CD4-positive, alpha-beta T cell treated with Interleukin-12 subunit alpha and Interleukin-12 subunit beta, for 1 hour (primary cell): ENCODE results near the gene ZNF138.
A peak's percentile ranks its signal among the peaks of the same experiment; 100 is the strongest.

Experiments
- DNase-seq: peaks from one replicate; pipeline ENCODE4 v3.0.0-alpha.2; 2020

ZNF138 gene

DNA sequence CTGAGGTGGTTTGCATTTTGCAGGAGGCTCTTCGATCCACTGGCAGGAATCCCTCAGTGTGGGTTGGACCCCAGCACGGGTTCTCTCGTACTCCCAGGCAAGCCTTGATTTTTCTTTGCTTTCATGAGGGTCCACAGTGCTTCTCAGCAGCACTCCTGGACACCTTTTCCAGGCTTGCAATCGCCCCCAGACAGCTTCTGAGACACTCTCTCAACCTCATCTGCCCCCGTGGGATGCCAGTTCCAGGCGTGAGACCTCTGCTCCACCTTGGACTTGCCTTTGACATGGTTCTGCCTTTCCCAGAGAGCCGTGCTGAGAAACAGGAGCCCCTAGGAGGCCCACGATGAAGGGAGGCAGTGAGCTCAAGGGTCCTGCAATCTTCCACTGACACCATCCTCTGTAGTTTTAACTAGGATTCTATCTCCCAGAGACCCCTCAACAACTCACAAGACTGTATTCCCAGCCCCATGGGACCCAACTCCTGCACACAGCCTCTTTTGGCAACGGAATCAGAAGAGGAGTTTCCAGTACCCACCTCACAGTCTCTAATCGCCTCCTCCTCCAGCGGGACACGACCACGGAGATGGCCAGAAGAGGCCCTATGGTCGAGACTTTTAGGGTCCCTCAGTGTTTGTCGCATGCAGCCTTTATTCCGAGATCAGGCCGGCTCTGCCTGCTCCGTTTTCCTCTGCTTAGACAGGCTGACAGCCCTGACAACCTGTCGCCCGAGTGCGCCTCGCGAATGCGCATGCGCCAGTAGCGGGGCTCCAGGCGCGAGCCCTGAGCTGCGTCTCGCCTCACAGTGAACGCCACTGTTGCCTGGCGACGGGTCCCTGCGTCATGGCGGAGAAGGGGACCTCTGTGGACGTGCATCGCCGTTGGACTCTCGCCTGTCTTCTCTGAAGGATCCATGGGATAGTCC lies 82.8 kb downstream of the ZNF138 start:
- DNase-seq, result peak; percentile 71

DNA sequence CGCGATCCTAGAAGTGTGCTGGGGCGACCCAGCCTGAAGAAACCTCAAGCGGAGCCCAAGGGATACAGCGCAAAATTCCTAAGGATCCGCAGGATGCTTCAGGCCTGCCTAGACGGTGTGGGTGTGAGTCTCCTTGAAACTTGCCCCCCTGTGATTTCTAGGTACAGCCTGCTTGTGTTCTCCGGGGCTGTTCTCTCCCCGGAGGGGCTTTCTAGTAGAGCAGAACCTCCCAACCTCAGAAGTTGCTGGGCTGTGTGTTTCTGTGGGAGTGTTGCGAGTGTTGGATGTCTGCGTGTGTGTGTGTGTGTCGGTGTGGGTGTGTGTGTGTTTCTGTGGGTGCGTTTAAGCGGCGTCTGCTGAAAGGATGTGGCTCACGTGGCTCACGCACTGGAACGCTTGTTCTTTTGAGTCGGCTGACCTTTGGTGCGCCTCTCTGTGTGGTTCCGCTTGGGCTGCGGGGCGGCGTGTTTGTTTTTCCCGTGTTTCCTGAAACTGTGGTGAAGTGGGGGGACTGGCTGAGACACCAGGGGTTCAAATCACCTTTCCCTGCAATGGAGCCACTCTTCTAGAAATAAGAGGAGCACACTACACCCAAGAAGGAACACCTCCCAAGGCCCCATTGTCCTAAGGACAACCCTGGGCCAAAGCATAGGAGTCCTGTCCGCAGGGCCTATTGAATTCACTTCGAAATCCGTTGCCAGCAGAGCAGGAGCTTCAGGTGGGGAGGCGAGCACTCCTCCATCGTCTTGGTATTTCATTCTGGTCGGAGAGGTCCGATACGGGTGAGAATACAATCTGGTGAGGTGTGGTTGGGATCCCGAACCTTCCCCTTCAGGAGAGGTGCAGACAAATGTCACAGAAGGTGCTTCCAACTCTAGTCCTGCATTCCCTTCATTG lies 83.7 kb downstream of the ZNF138 start:
- DNase-seq, result no peak

DNA sequence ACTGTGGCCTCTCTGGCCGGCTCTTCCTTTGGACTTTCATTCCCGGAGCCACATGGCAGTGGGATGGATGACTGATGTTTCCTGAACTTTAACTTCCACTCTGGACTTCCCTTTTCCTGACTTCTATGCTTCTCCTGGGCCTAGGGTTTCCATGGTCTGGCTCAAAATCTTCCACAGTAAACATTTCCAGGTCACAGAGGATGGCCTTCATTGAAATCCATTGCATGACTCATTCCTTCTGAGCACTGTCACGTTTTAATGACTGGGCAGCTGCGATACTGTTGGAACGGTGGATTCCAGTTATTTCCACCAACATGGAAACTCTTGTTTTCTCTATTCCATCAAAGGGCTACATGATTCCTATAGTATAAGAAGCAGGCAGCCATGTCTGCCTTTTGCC lies 84.5 kb downstream of the ZNF138 start:
- no peak for DNase-seq

DNA sequence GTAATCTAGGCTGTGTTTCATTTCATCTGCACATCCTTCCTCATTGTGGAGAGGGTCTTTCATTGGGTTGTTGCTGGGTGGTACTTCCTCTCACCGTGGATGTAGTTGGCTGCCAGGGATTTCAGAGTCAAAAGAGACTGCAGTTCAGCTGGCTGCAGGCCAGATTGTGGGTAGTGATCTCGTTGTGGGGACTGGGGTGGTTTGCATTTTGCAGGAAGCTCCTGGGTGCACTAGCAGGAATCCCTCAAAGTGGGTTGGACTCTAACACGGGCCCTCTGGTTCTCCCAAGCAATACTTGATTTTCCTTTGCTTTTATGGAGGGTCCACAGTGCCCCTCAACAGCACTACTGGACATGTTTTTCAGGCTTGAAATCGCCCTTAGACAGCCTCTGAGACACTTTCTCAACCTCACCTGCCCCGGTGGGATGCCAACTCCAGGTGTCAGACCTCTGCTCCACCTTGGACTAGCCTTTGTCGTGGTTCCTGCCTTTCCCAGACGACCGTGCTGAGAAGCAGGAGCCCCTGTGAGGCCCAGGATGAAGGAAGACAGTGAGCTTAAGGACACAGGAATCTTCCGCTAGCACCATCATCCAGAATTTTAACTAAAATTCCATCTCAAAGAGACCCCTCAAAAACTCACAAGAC lies 85.0 kb downstream of the ZNF138 start:
- DNase-seq, result no peak

DNA sequence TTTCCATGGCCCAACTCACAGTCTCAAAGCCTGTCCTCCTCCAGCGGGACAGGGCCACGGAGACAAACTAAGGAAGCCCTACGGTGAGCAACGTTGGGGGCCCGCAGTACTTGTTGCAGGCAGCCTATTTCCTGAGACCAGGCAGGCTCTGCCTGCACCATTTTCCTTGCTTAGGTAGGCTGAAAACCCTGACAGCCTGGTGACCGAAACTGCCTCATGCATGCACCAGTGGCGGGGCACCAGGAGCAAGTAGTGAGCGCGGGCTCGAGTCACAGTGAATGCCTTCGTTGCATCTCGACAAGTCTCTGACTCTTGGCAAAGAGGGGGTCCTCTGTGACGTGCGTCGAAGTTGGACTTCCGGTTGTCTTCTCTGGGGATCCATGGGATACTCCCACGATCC lies 85.6 kb downstream of the ZNF138 start:
- no peak for DNase-seq

DNA sequence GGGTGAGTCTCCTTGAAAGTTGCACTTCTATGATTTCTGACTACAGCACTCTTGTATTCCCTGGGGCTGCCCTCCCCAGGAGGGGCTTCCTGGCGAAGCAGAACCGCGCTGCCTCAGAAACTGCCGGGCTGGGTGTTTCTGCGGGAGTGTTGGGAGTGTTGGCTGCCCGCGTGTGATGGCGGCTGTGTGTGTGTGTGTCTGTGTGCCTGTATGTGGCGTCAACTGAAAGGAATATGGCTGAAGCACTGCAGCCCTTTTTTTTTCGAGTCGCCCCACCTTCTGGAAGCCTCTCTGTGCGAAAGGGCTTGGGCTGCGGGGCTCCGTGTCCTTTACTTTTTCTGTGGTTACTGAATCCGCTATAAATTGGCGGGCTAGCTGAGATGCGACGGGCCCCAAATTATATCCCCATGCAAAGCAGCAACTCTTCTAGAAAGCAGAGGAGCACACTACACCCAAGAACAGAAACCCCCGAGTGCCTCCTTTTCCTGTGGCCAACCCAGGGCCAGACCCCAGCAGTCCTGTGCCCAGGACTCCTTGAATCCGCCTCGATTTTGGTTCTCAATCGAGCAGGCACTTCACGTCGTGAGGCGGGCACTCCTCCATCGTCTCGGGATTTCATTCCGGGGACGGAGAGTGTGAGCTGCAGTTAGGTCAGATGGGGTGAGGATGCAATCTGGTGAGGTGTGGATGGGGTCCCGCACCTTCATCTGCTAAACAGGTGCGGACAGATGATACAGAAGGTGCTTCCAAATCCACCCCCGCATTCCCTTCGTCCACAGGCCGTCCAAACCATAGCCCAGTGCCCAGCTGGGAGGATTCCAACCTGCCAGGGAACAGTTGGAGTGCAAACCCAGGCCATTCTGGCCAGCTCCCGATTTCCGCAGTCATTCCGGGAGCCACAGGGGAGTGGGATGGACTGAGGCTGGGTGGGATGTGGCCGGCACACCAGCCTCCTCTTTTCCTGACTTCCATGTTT lies 86.4 kb downstream of the ZNF138 start:
- DNase-seq, result no peak

DNA sequence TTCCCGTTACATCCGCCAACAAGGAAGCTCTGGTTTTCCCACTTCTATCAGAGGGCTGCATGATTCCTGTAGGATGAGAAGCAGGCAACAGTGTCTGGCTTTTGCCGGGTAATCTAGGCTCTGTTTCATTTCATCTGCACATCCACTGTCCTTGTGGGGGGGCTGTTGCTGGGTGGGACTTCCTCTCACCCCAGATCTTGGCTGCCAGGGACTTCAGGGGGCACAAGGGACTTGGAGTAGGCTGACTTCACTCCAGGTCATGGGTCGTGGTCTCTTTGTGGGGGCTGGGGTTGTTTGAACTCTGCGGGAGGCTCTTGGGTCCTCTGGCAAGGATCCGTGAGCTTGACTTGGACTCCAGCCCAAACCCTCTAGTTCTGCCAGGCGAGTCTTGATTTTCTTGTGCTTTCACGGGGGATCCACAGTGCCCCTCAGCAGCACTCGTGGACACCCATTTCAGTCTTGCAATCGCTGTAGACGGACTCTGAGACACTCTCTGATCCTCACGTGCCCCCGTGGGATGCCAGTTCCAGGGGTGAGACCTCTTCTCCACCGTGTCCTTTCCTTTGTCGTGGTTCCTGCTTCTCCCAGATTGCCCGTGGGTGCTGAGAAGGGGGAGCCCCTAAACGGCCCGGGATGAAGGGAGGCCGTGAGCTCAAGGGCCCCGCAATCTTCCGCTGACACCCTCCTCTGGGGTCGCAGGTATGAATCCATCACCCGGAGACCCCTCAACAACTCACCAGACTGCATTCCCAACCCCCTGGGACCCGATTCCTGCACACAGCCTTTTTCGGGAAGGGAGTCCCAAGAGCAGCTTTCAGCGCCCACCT lies 87.4 kb downstream of the ZNF138 start:
- DNase-seq, result no peak

DNA sequence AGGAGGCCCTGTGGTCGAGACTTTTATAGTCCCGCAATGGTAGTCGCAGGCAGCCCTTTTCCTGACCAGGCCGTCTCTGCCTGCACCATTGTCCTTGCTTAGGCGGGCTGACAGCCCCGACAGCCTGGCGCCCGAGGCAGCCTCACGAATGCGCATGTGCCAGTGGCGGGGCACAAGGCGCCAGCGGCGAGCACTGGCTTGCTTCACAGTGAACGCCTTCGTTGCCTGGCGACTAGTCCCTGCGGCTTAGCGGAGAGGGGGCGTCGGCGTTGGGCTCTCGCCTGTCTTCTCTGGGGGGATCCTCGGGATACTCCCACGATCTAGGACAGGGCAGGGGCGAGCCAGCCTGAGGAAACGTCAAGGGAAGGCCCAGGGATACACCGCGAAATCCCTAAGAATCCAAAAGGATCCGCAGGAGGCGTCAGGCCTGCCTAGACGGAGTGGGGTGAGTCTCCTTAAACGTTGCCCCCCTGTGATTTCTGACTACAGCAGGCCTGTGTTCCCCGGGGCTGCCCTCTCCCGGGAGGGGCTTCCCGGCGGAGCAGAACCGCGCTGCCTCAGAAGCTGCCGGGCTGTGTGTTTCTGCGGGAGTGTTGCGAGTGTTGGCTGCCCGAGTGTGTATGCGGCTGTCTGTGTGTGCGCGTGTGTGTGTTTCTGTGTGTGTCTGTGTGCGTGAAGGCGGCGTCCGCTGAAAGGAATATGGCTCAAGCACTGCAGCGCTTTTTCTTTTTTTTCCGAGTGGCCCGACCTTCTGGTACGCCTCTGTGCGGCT lies 88.3 kb downstream of the ZNF138 start:
- peak; percentile 19 for DNase-seq
